IMR-90 (cell line): ENCODE data around the gene ERH. TPM values are rescaled to one million over a fixed set of nuclear protein-coding genes. Genes with fewer than 3 reads are reported as not detected.

Experiments
- ATAC-seq: fragments of 200-7000 bp; cut with Tn5 transposase; 2 replicates; pipeline ENCODE4 v1.9.1; 2020; ENCODE audit warnings: low read depth, mild to moderate bottlenecking, moderate library complexity
- BruUV-seq: library from RNA; stranded (reverse); fragments of 400-500 nt; replicated peaks from 2 replicates; lab custom pipeline; 2021; lab: Mats Ljungman, UMichigan
- CTCF ChIA-PET: fragments of 300-600 bp; formaldehyde crosslinking; extraction: SDS; loops from one replicate; lab custom pipeline; 2021; ENCODE audit warnings: antibody characterized with exemption; lab: Yijun Ruan, JAX
- POLR2A ChIA-PET: fragments of 300-600 bp; sonication (Branson Sonifier 250); formaldehyde crosslinking; loops from one replicate; lab custom pipeline; 2022; ENCODE audit warnings: antibody characterized with exemption; ENCODE audit not compliant: unreplicated experiment; lab: Charles Lee
- DNase-seq: peaks from one replicate; pipeline ENCODE4 v3.0.0; 2013
- H2AFZ ChIP-seq: replicated peaks from 2 replicates; pipeline ENCODE3; 2013; ENCODE audit warnings: low read length, mild to moderate bottlenecking; ENCODE audit not compliant: poor library complexity
- H2AK5ac ChIP-seq: 2 replicates; pipeline ENCODE4 v1.6.1; 2013; ENCODE audit warnings: low read depth, low read length, inconsistent platforms
- H2AK9ac ChIP-seq: replicated peaks from 2 replicates; pipeline ENCODE3; 2013; ENCODE audit warnings: mild to moderate bottlenecking, low read depth, low read length, moderate library complexity; ENCODE audit not compliant: poor library complexity
- H2BK120ac ChIP-seq: 2 replicates; pipeline ENCODE4 v1.6.1; 2013; ENCODE audit warnings: low read depth, low read length, inconsistent platforms
- H2BK15ac ChIP-seq: 3 replicates; pipeline ENCODE4 v1.6.1; 2013; ENCODE audit warnings: low read depth, low read length, inconsistent platforms
- H2BK20ac ChIP-seq: 2 replicates; pipeline ENCODE4 v1.6.1; 2013; ENCODE audit warnings: low read depth, mild to moderate bottlenecking, inconsistent platforms, low read length, moderate library complexity
- H2BK5ac ChIP-seq: 2 replicates; pipeline ENCODE4 v1.6.1; 2013; ENCODE audit warnings: mild to moderate bottlenecking, low read depth, low read length, inconsistent platforms; ENCODE audit not compliant: poor library complexity, severe bottlenecking
- H3K14ac ChIP-seq: replicated peaks from 2 replicates; pipeline ENCODE4 v1.6.1; 2013; ENCODE audit warnings: low read depth, low read length, inconsistent platforms
- H3K18ac ChIP-seq: 2 replicates; pipeline ENCODE4 v1.6.1; 2013; ENCODE audit warnings: low read depth, low read length, control low read depth
- H3K23ac ChIP-seq: 2 replicates; pipeline ENCODE4 v1.6.1; 2013; ENCODE audit warnings: low read depth, low read length, inconsistent platforms
- H3K27ac ChIP-seq: 2 replicates; pipeline ENCODE4 v1.5.1; 2013; ENCODE audit warnings: mild to moderate bottlenecking, control low read depth, low read length; ENCODE audit not compliant: insufficient read depth
- H3K27me3 ChIP-seq: 2 replicates; pipeline ENCODE4 v1.6.1; 2013; ENCODE audit warnings: low read length; ENCODE audit not compliant: control insufficient read depth, insufficient read depth
- H3K36me3 ChIP-seq: 2 replicates; pipeline ENCODE4 v1.6.1; 2013; ENCODE audit warnings: low read length, mixed read lengths; ENCODE audit not compliant: control insufficient read depth, insufficient read depth
- H3K4ac ChIP-seq: 2 replicates; pipeline ENCODE4 v1.6.1; 2013; ENCODE audit warnings: low read depth, low read length, inconsistent platforms
- H3K4me1 ChIP-seq: 2 replicates; pipeline ENCODE4 v1.6.1; 2013; ENCODE audit warnings: low read length, mixed read lengths; ENCODE audit not compliant: control insufficient read depth, insufficient read depth
- H3K4me2 ChIP-seq: 2 replicates; pipeline ENCODE4 v1.6.1; 2013; ENCODE audit warnings: low read depth, mild to moderate bottlenecking, control low read depth, low read length, moderate library complexity
- H3K4me3 ChIP-seq: 2 replicates; pipeline ENCODE4 v1.5.1; 2013; ENCODE audit warnings: low read depth, mild to moderate bottlenecking, control low read depth, low read length, moderate library complexity; ENCODE audit not compliant: insufficient read depth
- H3K56ac ChIP-seq: 2 replicates; pipeline ENCODE4 v1.6.1; 2013; ENCODE audit warnings: low read length, inconsistent platforms; ENCODE audit not compliant: insufficient read depth; ENCODE audit errors: extremely low read depth
- H3K79me1 ChIP-seq, 2 experiments: 2 replicates each; pipeline ENCODE4 v1.6.1; 2013; ENCODE audit warnings: low read length in 2 of 2, inconsistent platforms in 1 of 2, low read depth in 1 of 2
- H3K9ac ChIP-seq: 2 replicates; pipeline ENCODE4 v1.6.1; 2013; ENCODE audit warnings: low read depth, low read length, control low read depth
- H3K9me1 ChIP-seq: 2 replicates; pipeline ENCODE4 v1.6.1; 2013; ENCODE audit warnings: low read length, inconsistent platforms; ENCODE audit not compliant: insufficient read depth
- H3K9me3 ChIP-seq: 2 replicates; pipeline ENCODE4 v1.6.1; 2013; ENCODE audit warnings: low read length; ENCODE audit not compliant: control insufficient read depth, insufficient read depth
- H4K20me1 ChIP-seq: 2 replicates; pipeline ENCODE4 v1.6.1; 2013; ENCODE audit warnings: low read length, inconsistent platforms; ENCODE audit not compliant: insufficient read depth
- H4K5ac ChIP-seq: 2 replicates; pipeline ENCODE4 v1.6.1; 2013; ENCODE audit warnings: mild to moderate bottlenecking, low read depth, low read length, control low read depth
- H4K8ac ChIP-seq, 2 experiments: 2 replicates each; pipeline ENCODE4 v1.6.1; 2013; ENCODE audit warnings: low read depth in 2 of 2, low read length in 2 of 2, control low read depth in 1 of 2, inconsistent platforms in 1 of 2
- H4K91ac ChIP-seq: 2 replicates; pipeline ENCODE4 v1.6.1; 2013; ENCODE audit warnings: low read depth, low read length, inconsistent platforms; ENCODE audit not compliant: insufficient read depth
- CEBPB ChIP-seq: IDR thresholded peaks from 2 replicates; pipeline ENCODE4 v1.6.1; 2012; ENCODE audit warnings: low read depth, low read length, improper control_type of control experiment
- CTCF ChIP-seq: conservative IDR thresholded peaks from 2 replicates; pipeline ENCODE4 v1.5.1; 2012; ENCODE audit warnings: mild to moderate bottlenecking, low read depth, low read length, improper control_type of control experiment
- ELK1 ChIP-seq: fragments of 150-350 bp; IDR thresholded peaks from 2 replicates; pipeline ENCODE4 v1.6.1; 2016; ENCODE audit warnings: low read depth, mild to moderate bottlenecking, low read length, moderate library complexity, borderline replicate concordance
- FOS ChIP-seq: fragments of 150-350 bp; IDR thresholded peaks from 2 replicates; pipeline ENCODE4 v1.6.1; 2016; ENCODE audit warnings: low read depth, low read length
- MAZ ChIP-seq: IDR thresholded peaks from 2 replicates; pipeline ENCODE4 v1.6.1; 2012; ENCODE audit warnings: low read depth, mild to moderate bottlenecking, low read length, improper control_type of control experiment, moderate library complexity, borderline replicate concordance
- POLR2A ChIP-seq: IDR thresholded peaks from 2 replicates; pipeline ENCODE4 v1.6.1; 2012; ENCODE audit warnings: mild to moderate bottlenecking, low read depth, low read length
- RFX5 ChIP-seq: IDR thresholded peaks from 2 replicates; pipeline ENCODE4 v1.8.0; 2012; ENCODE audit warnings: low read depth, mild to moderate bottlenecking, low read length, moderate library complexity
- SMC3 ChIP-seq: fragments of 150-350 bp; IDR thresholded peaks from 2 replicates; pipeline ENCODE4 v1.6.1; 2016; ENCODE audit warnings: low read depth, mild to moderate bottlenecking, antibody characterized with exemption, low read length, moderate library complexity
- USF2 ChIP-seq: fragments of 150-350 bp; IDR thresholded peaks from 2 replicates; pipeline ENCODE4 v1.6.1; 2017; ENCODE audit warnings: mild to moderate bottlenecking, antibody characterized with exemption, low read length, low read depth
- WGBS, 2 experiments: methylation state at CpG; one replicate each; pipeline versions ENCODE4 v1.1.5 to v1.1.7; 2013; ENCODE audit warnings: missing lambda C conversion rate in 2 of 2; ENCODE audit not compliant: insufficient read length in 1 of 2; ENCODE audit errors: extremely low coverage in 2 of 2; 5-methylcytosine and 5-hydroxymethylcytosine counted together
- dilution Hi-C: fragments of 300-500 bp; cut with HindIII; formaldehyde crosslinking; loops from one replicate; pipeline ENCODE4 v1.14.3; 2018; ENCODE audit warnings: low sequenced_read_pairs; ENCODE audit not compliant: unreplicated experiment
- in situ Hi-C: fragments of 300-500 bp; cut with MboI; formaldehyde crosslinking; loops from 3 replicates; pipeline ENCODE4 v1.14.3; 2019; ENCODE audit warnings: low sequenced_read_pairs, inconsistent platforms, mixed read lengths
- intact Hi-C: fragments of 100-400 bp; cut with micrococcal nuclease; formaldehyde crosslinking; loops from 2 replicates; pipeline ENCODE4 v1.10.0; 2022
- polyA plus RNA-seq, 3 experiments: library from polyadenylated mRNA; depleted of rRNA; stranded (reverse); fragments of >200 nt; gene quantifications; 2 replicates each; pipeline ENCODE4 v1.2.3, GENCODE V29; 2012; ENCODE audit warnings: low replicate concordance in 1 of 3
- total RNA-seq: library from RNA; depleted of rRNA; stranded (reverse); fragments of >200 nt; gene quantifications from 2 replicates; pipeline ENCODE4 v1.2.3, GENCODE V29; 2012

ERH gene
- total and polyA plus RNA-seq, 2 of the 4 experiments (the other 2 are of a cell fraction): 64.2 to 150 TPM

- H3K14ac ChIP-seq: no peak overlapping the region
- DNase-seq: peak; percentile 34
- peaks cover 2% of the 10 kb centered on the region; the same call in 1 of the 2 replicates for H3K4me1 ChIP-seq
- no peak overlapping the region for H4K5ac ChIP-seq
- in situ Hi-C loops (no loop called here), dilution Hi-C loops (no loop called here), intact Hi-C loops (no loop called here)
- no CpG with 5 or more reads among the region's 2 CpGs for WGBS, 2 experiments
- ChIA-PET CTCF (no interaction called here), POLR2A (no interaction called here)
- no peak overlapping the region for H4K91ac ChIP-seq
- H3K18ac ChIP-seq: no peak overlapping the region
- H3K56ac ChIP-seq: no peak overlapping the region
- H3K36me3 ChIP-seq: peaks cover 3% of the 10 kb centered on the region; the same call in 1 of the 2 replicates
- peak; percentile 53 for ATAC-seq
- BruUV-seq: no TSS peak
- H3K27me3 ChIP-seq: no peaks in the 10 kb centered on the region
- no peak overlapping the region for H3K27ac ChIP-seq
- H3K4me2 ChIP-seq: no peak overlapping the region; the same call in 1 of the 2 replicates
- peaks cover 21% of the 10 kb centered on the region; the same call in 1 of the 2 replicates for H4K20me1 ChIP-seq
- H3K4ac ChIP-seq: no peak overlapping the region
- H3K4me3 ChIP-seq: no peak overlapping the region
- H2AK5ac ChIP-seq: no peak overlapping the region
- H3K9me3 ChIP-seq: no peaks in the 10 kb centered on the region
- no peak overlapping the region for H4K8ac ChIP-seq
- TF ChIP-seq POLR2A (no peak), USF2 (no peak), RFX5 (no peak), CTCF (no peak), SMC3 (no peak), CEBPB (no peak), MAZ (no peak), FOS (no peak), ELK1 (no peak)
- no peak overlapping the region for H2BK5ac ChIP-seq
- H3K9me1 ChIP-seq: no peaks in the 10 kb centered on the region
- H2BK15ac ChIP-seq: no peak overlapping the region
- no peak overlapping the region for H2AFZ ChIP-seq
- H3K9ac ChIP-seq: no peak overlapping the region
- peaks cover 16 to 49% of the 10 kb centered on the region in 2 experiments for H3K79me1 ChIP-seq
- H3K23ac ChIP-seq: no peak overlapping the region
- H2AK9ac ChIP-seq: no peak overlapping the region
- H2BK120ac ChIP-seq: no peak overlapping the region
- H2BK20ac ChIP-seq: no peak overlapping the region
Observed at GRCh38 chr14:69432364-69432763, 34.3 kb upstream of the ERH start.
